Fibroblast of pulmonary artery (primary cell): ENCODE measurements around the gene PCDHGA3.

ENCODE experiments used
- DNase-seq: peaks from one replicate; pipeline ENCODE4 v3.0.0-alpha.2; 2010; ENCODE audit warnings: low read depth
- H3K4me3 ChIP-seq: replicated peaks from 2 replicates; pipeline ENCODE4 v1.5.1; 2011; ENCODE audit warnings: low read depth, mild to moderate bottlenecking, control low read depth, low read length, moderate library complexity
- TF ChIP-seq, protein P1 (sequence below): IDR thresholded peaks from 2 replicates; pipeline ENCODE4 v1.5.1; 2011; ENCODE audit warnings: mild to moderate bottlenecking, control low read depth, low read length, inconsistent platforms; ENCODE audit errors: missing control alignments

Gene PCDHGA3

DNA sequence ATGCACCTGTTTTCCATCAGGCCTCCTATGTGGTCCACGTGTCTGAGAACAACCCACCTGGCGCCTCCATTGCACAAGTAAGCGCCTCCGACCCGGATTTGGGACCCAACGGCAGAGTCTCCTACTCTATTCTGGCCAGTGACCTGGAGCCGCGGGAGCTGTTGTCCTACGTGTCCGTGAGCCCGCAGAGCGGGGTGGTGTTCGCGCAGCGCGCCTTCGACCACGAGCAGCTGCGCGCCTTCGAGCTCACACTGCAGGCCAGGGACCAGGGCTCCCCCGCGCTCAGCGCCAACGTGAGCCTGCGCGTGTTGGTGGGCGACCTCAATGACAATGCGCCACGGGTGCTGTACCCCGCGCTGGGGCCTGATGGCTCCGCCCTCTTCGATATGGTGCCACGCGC, 8.0 kb downstream of the PCDHGA3 start:
- no peak overlapping the region for H3K4me3 ChIP-seq
- no peak for DNase-seq
- TF ChIP-seq, protein P1, sequence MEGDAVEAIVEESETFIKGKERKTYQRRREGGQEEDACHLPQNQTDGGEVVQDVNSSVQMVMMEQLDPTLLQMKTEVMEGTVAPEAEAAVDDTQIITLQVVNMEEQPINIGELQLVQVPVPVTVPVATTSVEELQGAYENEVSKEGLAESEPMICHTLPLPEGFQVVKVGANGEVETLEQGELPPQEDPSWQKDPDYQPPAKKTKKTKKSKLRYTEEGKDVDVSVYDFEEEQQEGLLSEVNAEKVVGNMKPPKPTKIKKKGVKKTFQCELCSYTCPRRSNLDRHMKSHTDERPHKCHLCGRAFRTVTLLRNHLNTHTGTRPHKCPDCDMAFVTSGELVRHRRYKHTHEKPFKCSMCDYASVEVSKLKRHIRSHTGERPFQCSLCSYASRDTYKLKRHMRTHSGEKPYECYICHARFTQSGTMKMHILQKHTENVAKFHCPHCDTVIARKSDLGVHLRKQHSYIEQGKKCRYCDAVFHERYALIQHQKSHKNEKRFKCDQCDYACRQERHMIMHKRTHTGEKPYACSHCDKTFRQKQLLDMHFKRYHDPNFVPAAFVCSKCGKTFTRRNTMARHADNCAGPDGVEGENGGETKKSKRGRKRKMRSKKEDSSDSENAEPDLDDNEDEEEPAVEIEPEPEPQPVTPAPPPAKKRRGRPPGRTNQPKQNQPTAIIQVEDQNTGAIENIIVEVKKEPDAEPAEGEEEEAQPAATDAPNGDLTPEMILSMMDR, result no peak

DNA sequence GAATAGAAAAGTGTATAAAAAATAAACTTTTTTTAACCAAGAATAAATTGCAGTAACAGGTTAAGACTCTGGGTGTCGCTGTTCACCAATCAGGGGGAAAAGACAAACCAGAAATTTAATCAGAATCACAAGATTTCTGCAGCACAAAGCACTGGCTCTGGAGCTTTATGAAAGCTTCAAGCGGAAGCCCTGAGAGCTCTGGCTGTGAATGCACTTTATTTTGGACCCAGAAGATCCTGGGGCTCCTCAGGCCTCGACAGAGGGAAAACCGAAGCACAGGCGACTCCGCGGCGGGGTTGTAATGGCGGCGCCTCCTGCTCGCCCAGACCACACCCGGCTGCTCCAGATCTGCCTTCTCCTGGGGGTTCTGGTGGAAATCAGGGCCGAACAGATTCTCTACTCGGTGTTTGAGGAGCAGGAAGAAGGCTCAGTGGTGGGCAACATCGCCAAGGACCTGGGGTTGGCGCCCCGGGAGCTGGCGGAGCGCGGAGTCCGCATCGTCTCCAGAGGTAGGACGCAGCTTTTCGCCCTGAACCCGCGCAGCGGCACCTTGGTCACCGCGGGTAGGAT, 11.4 kb downstream of the PCDHGA3 start, which contains the start of gene PCDHGA4:
Gene PCDHGA4, plus strand, starts transcription at position 122 of the 570 bp plus-strand sequence. Its CDS starts 87 bp downstream, at position 209.
- TF ChIP-seq, protein P1, result peak; percentile 50
- H3K4me3 ChIP-seq, result peak within 1 kb of the TSS; percentile 47
- DNase-seq, result peak; percentile 49

DNA sequence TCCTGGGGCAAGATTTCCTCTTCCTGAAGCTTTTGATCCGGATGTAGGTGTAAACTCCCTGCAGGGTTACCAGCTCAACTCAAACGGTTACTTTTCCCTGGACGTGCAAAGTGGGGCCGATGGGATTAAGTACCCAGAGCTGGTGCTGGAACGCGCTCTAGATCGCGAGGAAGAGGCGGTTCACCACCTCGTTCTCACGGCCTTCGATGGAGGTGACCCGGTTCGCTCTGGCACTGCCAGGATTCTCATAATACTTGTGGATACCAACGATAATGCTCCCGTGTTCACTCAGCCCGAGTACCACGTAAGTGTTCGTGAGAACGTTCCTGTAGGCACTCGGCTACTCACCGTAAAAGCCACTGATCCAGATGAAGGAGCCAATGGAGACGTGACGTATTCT, 12.0 kb downstream of the PCDHGA3 start:
- TF ChIP-seq, protein P1, result no peak
- no peak for DNase-seq
- H3K4me3 ChIP-seq, result peak overlapping the region; percentile 47

DNA sequence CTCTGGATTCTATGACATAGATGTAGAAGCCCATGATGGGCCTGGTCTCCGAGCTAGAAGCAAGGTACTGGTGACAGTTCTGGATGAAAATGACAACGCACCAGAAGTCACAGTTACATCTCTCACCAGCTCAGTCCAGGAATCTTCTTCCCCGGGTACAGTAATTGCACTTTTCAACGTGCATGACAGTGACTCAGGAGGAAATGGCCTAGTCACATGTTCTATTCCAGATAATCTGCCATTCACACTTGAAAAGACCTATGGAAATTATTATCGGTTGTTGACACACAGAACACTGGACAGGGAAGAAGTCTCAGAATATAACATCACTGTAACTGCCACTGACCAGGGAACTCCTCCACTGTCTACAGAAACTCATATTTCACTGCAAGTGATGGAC, 12.5 kb downstream of the PCDHGA3 start:
- H3K4me3 ChIP-seq, result no peak overlapping the region
- TF ChIP-seq, protein P1, result no peak
- no peak for DNase-seq

DNA sequence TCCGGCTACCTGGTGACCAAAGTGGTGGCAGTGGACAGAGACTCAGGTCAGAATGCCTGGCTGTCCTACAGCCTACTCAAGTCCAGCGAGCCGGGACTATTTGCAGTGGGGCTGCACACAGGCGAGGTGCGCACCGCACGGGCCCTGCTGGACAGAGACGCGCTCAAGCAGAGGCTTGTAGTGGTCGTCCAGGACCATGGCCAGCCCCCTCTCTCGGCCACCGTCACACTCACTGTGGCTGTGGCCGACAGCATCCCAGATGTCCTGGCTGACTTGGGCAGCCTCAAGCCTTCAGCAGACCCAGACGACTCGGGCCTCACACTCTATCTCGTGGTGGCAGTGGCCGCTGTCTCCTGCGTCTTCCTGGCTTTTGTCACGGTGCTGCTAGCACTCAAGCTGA, 13.3 kb downstream of the PCDHGA3 start:
- no peak overlapping the region for H3K4me3 ChIP-seq
- TF ChIP-seq, protein P1, result no peak
- no peak for DNase-seq

DNA sequence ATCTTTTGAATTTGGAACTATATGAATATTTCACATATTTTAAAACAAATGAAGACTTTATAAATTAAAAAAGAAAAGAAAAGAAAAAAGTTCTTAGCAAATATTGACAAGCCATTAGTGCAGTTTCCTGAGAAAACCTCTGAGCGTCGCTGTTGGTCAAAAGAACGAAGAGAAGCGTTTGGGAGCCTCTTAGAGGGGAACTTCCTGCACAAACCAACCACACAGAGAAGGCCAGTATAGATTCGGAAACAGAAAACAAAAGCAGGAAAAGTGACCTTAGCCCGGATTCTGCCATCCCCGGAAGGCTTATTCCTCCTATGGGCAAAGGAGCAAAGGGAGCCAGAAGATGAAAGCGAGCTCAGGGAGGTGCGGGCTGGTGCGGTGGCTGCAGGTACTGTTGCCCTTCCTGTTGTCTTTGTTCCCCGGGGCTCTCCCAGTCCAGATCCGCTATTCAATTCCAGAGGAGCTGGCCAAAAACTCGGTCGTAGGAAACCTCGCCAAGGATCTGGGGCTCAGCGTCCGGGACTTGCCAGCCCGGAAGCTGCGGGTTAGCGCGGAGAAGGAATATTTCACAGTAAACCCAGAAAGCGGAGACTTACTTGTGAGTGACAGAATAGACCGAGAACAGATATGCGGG, 16.3 kb downstream of the PCDHGA3 start, which contains the start of gene PCDHGB2:
Gene PCDHGB2, plus strand, starts transcription at position 205 of the 637 bp plus-strand sequence. Its CDS starts 142 bp downstream, at position 347.
- TF ChIP-seq, protein P1, result peak; percentile 44
- peak; percentile 66 for DNase-seq
- peak within 1 kb of the TSS; percentile 47 for H3K4me3 ChIP-seq

DNA sequence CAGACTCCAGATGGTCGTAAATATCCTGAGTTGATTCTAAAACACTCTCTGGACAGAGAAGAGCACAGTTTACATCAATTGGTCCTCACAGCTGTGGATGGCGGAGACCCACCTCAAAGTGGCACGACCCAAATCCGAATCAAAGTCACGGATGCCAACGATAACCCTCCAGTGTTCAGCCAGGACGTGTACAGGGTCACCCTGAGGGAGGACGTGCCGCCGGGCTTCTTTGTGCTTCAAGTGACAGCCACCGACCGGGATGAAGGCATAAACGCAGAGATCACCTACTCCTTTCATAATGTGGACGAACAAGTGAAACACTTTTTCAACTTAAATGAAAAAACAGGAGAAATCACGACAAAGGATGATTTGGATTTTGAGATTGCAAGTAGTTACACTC, 17.1 kb downstream of the PCDHGA3 start:
- H3K4me3 ChIP-seq, result no peak overlapping the region
- no peak for DNase-seq
- TF ChIP-seq, protein P1, result no peak
